ENCODE data around the gene UPF1. TPM values are rescaled to one million over a fixed set of nuclear protein-coding genes. Genes with fewer than 3 reads are reported as not detected.

The UPF1 gene
- total and polyA plus RNA-seq, 2 of the 13 experiments (the other 11 are each of a cell fraction or from before 2014, with no cell fraction given), result 16.9 to 41.8 TPM

DNA sequence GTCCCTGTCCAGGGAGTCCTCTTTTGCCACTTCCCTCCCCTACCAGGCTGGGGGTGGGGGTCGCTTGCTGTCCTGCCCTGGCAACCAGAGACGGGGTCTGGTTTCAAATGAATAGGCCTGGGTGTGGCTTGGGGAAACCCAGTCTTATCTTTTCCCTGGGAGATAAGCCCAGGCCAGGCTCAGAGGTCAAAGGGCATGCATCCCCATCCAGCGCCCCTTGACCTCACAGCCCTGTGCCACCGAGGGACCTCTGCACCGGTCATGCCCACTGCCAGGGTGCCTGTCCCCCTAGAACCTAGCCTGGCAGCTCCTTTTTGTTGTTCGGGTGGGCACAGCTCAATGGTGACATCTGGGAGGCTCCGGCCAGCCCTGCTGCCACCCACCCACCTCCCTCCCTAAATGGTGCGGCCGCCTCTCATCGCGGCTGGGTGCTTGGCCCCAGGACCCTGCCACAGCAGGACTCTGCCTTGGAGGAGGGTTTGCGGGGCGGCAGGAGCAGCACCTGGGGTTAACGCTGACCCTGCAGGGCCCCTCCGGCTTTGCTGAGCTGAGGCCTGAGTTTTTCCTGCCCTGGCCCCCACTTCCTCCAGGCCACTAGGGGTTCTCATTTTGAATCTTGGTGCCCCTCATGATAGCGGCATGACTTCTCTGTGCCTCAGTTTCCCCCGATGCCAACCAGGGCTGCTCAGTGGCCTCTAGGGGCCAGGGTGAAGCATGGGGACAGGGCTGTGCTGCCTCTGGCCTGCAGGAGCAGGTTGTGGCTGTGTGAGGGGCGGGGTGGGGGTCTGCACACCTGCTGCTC, 67.0 kb downstream of the UPF1 start (continued):
- no peak for TF ChIP-seq REST (IDR thresholded peaks at IDR 0.05; ENCODE audit: borderline replicate concordance in 1 of 2, low read depth in 1 of 2, low read length in 2 of 2)
- TF ChIP-seq ZNF546 (CRISPR knock-in tag; conservative IDR thresholded peaks at IDR 0.05), result no peak
- TF ChIP-seq KDM5B (CRISPR knock-in tag; IDR thresholded peaks at IDR 0.05; ENCODE audit: borderline replicate concordance), result no peak
- no peak for TF ChIP-seq TGIF2 (CRISPR knock-in tag; IDR thresholded peaks at IDR 0.05)
- TF ChIP-seq ZNF124 (CRISPR knock-in tag; IDR thresholded peaks at IDR 0.05), result no peak
- peak; percentile 95 for TF ChIP-seq AGO2 (optimal IDR thresholded peaks at IDR 0.05; ENCODE audit: low read depth, low read length)
- TF ChIP-seq DMTF1 (CRISPR knock-in tag; IDR thresholded peaks at IDR 0.05), result no peak
- TF ChIP-seq KAT7 (CRISPR knock-in tag; IDR thresholded peaks at IDR 0.05; ENCODE audit: borderline replicate concordance), result no peak
- TF ChIP-seq GPN1 (CRISPR knock-in tag; IDR thresholded peaks at IDR 0.05; ENCODE audit: borderline replicate concordance), result no peak
- TF ChIP-seq NCOA5 (CRISPR knock-in tag; IDR thresholded peaks at IDR 0.05), result no peak
- no peak for TF ChIP-seq ZFX (CRISPR knock-in tag; IDR thresholded peaks at IDR 0.05; ENCODE audit: low read depth)
- TF ChIP-seq KLF11 (CRISPR knock-in tag; IDR thresholded peaks at IDR 0.05), result no peak
- no peak for TF ChIP-seq GMEB1 (CRISPR knock-in tag; IDR thresholded peaks at IDR 0.05; ENCODE audit: borderline replicate concordance)
- TF ChIP-seq HDAC6 (IDR thresholded peaks at IDR 0.05; ENCODE audit: low read depth, low read length), result no peak
- TF ChIP-seq CBFB (CRISPR knock-in tag; IDR thresholded peaks at IDR 0.05), result no peak
- peak; percentile 23; the same call in 1 of the 2 replicates for TF ChIP-seq HIVEP1 (CRISPR knock-in tag; IDR thresholded peaks at IDR 0.05)
- TF ChIP-seq ZNF563 (CRISPR knock-in tag; IDR thresholded peaks at IDR 0.05), result no peak
- no peak for TF ChIP-seq MIER3 (CRISPR knock-in tag; IDR thresholded peaks at IDR 0.05; ENCODE audit: borderline replicate concordance)
- no peak for TF ChIP-seq ZNF44 (CRISPR knock-in tag; IDR thresholded peaks at IDR 0.05)
- no peak for TF ChIP-seq HDAC1 (CRISPR knock-in tag; IDR thresholded peaks at IDR 0.05)
- TF ChIP-seq DNMT1 (CRISPR knock-in tag; IDR thresholded peaks at IDR 0.05), result no peak
- TF ChIP-seq ZNF629 (CRISPR knock-in tag; conservative IDR thresholded peaks at IDR 0.05), result no peak
- no peak for TF ChIP-seq ZNF737 (CRISPR knock-in tag; IDR thresholded peaks at IDR 0.05; ENCODE audit: borderline replicate concordance)

Data from HepG2 (cell line).